ENCODE results near the gene FBXW11. TPM values are rescaled to one million over a fixed set of nuclear protein-coding genes. Genes with fewer than 3 reads are reported as not detected.
"Not testable (repeated sequence)": the region's sequence is repeated elsewhere in the genome, so short reads cannot be mapped to it uniquely, and the experiment has no call there.

The FBXW11 gene
- total and polyA plus RNA-seq, 2 donors (not counting 1 experiment from before 2014, with no cell fraction given), result 19.7 to 62.4 TPM

DNA sequence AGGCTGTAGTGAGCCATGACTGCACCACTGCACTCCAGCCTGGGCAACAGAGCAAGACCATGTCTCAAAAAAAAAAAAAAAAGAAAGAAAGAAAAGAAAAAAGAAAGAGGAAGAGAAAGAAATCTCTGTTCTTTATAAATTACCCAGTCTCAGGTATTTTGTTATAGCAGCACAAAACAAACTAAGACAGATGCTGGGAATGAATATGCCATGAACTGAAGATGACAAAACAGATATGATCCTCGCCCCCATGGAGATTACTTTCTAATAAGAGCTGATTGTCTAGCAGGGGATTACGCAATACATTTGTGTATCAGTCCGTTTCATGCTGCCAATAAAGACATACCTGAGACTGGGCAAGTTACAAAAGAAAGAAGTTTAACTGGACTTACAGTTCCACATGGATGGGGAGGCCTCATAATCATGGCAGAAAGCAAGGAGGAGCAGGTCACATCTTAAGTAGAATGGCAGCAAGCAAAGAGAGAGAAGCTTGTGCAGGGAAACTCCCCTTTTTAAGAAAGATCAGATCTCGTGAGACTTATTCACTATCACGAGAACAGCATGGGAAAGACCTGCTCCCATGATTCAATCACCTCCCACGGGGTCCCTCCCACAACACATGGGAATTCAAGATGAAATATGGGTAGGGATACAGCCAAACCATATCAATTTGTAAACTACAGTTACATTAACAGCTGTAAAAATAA lies 29.0 kb downstream of the FBXW11 start:
- H3K4me1 Mint-ChIP-seq, result peaks cover 74% of the 10 kb centered on the region
- H3K27ac Mint-ChIP-seq, result peak overlapping the region; percentile 88
- POLR2A ChIA-PET, result interaction anchor here (1.0 kb wide), 1 partner anchor 29 kb away, joined by 4 read pairs; the partner anchor contains the start of gene FBXW11
- peaks cover 72 to 74% of the 10 kb centered on the region in 2 donors for H3K4me1 ChIP-seq (ENCODE audit: control insufficient read depth in 2 of 2, insufficient read depth in 2 of 2, low read length in 2 of 2)
- CTCF ChIA-PET; H3K36me3 ChIP-seq (replicated peaks in 1 of 2; ENCODE audit: control extremely low read depth in 1 of 2, control insufficient read depth in 1 of 2, extremely low read depth in 1 of 2, insufficient read depth in 2 of 2, low read length in 1 of 2); H3K27me3 Mint-ChIP-seq; H3K9me3 Mint-ChIP-seq (ENCODE audit: insufficient read depth); H4K20me1 ChIP-seq (ENCODE audit: control insufficient read depth, insufficient read depth, low read length, poor library complexity, severe bottlenecking); ATAC-seq (ENCODE audit: low read depth); intact Hi-C loops (cut with micrococcal nuclease); H3K27me3 ChIP-seq (replicated peaks in 1 of 4; ENCODE audit: control extremely low read depth in 1 of 4, control insufficient read depth in 3 of 4, insufficient read depth in 4 of 4, low read length in 3 of 4); H2AFZ ChIP-seq (ENCODE audit: insufficient read depth, low read depth, low read length, poor library complexity, severe bottlenecking): not testable (repeated sequence)
- peak overlapping the region in 4 of 5 experiments; percentile 1 to 60 (median 26) for H3K4me3 ChIP-seq (ENCODE audit: control extremely low read depth in 1 of 5, extremely low read depth in 1 of 5, insufficient read depth in 1 of 5, low read depth in 2 of 5, low read length in 4 of 5)
- peak overlapping the region; percentile 53 for H3K9ac ChIP-seq (ENCODE audit: low read length)
- peak overlapping the region; percentile 64 for H3K4me3 Mint-ChIP-seq
- peaks cover 2 to 20% (median 8%) of the 10 kb centered on the region in 3 donors for H3K9me3 ChIP-seq (ENCODE audit: control extremely low read depth in 1 of 3, control insufficient read depth in 2 of 3, insufficient read depth in 1 of 3, low read length in 2 of 3)
- DNase-seq, result peak; percentile 37
- peaks cover 91% of the 10 kb centered on the region for H3K79me2 ChIP-seq (ENCODE audit: control insufficient read depth, insufficient read depth, low read length)
- peak overlapping the region; percentile 69 to 83 for H3K27ac ChIP-seq (ENCODE audit: low read length in 2 of 2)
- H3K4me2 ChIP-seq (replicated peaks; ENCODE audit: low read depth, low read length, poor library complexity, severe bottlenecking), result peak overlapping the region; percentile 69
- WGBS (ENCODE audit: insufficient coverage), result 100% methylated on average over 1 of the region's 6 CpGs

DNA sequence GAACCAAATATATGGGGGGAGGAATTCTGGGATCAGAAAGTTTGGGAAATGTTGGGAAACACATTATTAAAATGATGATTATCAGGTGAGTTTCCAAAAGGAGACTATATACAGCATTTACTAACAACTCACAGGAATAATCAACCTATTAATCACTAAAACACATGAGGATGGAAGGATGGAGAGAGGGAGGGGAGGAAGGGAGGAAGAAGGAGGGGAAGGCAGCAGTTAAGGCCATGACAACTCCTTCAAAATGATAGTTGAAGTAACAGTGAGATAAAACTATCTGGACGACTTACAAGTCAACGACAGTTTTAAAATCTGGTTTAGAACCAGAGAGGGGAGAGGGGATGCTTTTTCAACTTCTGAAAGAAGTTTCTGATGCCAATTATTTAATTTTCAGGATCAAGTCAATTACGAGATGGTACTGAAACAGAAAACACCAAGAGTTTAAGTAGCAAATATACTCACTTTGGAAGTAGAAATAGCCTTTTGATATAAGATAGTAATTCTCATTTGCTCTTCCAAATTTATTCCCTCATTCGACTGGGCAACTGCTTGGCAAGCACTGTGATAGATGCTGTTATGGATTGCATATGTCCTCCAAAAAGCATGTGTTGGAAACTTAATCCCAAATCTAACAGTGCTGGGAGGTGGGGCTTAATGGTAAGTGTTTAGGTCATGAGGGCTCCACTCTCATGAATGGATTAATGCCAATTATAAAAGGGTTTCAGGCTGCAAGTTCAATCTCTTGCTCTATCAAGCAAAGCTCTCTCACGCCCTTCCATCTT lies 30.4 kb downstream of the FBXW11 start:
- H3K4me1 Mint-ChIP-seq, result peaks cover 69% of the 10 kb centered on the region

More for the DNA sequence above, 30.4 kb downstream of the FBXW11 start:
- Mint-ChIP-seq H3K4me3 (peak overlapping the region; percentile 37), H3K27ac (peak overlapping the region; percentile 56), H3K9me3 (ENCODE audit: insufficient read depth) (peaks cover 3% of the 10 kb centered on the region), H3K27me3 (no peaks in the 10 kb centered on the region)
- Histone ChIP-seq H3K4me3 (ENCODE audit: control extremely low read depth in 1 of 5, extremely low read depth in 1 of 5, insufficient read depth in 1 of 5, low read depth in 2 of 5, low read length in 4 of 5) (no peak overlapping the region), H3K4me1 (ENCODE audit: control insufficient read depth in 2 of 2, insufficient read depth in 2 of 2, low read length in 2 of 2) (peaks cover 68 to 71% of the 10 kb centered on the region in 2 donors), H3K27me3 (replicated peaks in 1 of 4; ENCODE audit: control extremely low read depth in 1 of 4, control insufficient read depth in 3 of 4, insufficient read depth in 4 of 4, low read length in 3 of 4) (no peaks in the 10 kb centered on the region), H3K9me3 (ENCODE audit: control extremely low read depth in 1 of 3, control insufficient read depth in 2 of 3, insufficient read depth in 1 of 3, low read length in 2 of 3) (peaks cover 4 to 20% (median 8%) of the 10 kb centered on the region in 3 donors), H3K4me2 (replicated peaks; ENCODE audit: low read depth, low read length, poor library complexity, severe bottlenecking) (peak overlapping the region; percentile 69), H3K9ac (ENCODE audit: low read length) (no peak overlapping the region), H3K79me2 (ENCODE audit: control insufficient read depth, insufficient read depth, low read length) (peaks cover 91% of the 10 kb centered on the region), H3K27ac (ENCODE audit: low read length in 2 of 2) (peak overlapping the region; percentile 8 to 83), H4K20me1 (ENCODE audit: control insufficient read depth, insufficient read depth, low read length, poor library complexity, severe bottlenecking) (no peaks in the 10 kb centered on the region), H3K36me3 (replicated peaks in 1 of 2; ENCODE audit: control extremely low read depth in 1 of 2, control insufficient read depth in 1 of 2, extremely low read depth in 1 of 2, insufficient read depth in 2 of 2, low read length in 1 of 2) (no peaks in the 10 kb centered on the region), H2AFZ (ENCODE audit: insufficient read depth, low read depth, low read length, poor library complexity, severe bottlenecking) (no peak overlapping the region)
- no peak for TF ChIP-seq EZH2 (IDR thresholded peaks at IDR 0.05; ENCODE audit: borderline replicate concordance, insufficient read depth, low read depth, low read length, poor library complexity, severe bottlenecking)
- TF ChIP-seq, protein P1, sequence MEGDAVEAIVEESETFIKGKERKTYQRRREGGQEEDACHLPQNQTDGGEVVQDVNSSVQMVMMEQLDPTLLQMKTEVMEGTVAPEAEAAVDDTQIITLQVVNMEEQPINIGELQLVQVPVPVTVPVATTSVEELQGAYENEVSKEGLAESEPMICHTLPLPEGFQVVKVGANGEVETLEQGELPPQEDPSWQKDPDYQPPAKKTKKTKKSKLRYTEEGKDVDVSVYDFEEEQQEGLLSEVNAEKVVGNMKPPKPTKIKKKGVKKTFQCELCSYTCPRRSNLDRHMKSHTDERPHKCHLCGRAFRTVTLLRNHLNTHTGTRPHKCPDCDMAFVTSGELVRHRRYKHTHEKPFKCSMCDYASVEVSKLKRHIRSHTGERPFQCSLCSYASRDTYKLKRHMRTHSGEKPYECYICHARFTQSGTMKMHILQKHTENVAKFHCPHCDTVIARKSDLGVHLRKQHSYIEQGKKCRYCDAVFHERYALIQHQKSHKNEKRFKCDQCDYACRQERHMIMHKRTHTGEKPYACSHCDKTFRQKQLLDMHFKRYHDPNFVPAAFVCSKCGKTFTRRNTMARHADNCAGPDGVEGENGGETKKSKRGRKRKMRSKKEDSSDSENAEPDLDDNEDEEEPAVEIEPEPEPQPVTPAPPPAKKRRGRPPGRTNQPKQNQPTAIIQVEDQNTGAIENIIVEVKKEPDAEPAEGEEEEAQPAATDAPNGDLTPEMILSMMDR (IDR thresholded peaks at IDR 0.05), result no peak
- ChIA-PET CTCF (no interaction called here), POLR2A (no interaction called here)
- WGBS (ENCODE audit: insufficient coverage), result 93% methylated on average over 3 of the region's 5 CpGs
- DNase-seq (no peak), ATAC-seq (ENCODE audit: low read depth) (no peak)
- intact Hi-C loops (cut with micrococcal nuclease), result no loop called here
